Hematopoietic multipotent progenitor cell treated with erythropoietin and hydrocortisone succinate and interleukin-3 and kit ligand, for 15 days (in vitro differentiated cells): ENCODE results near the gene STX8.

Source experiments
- DNase-seq: peaks from one replicate; pipeline ENCODE4 v3.0.0-alpha.2; 2015; ENCODE audit warnings: low spot score

The STX8 gene

GRCh38 chr17:9554715-9555114, 20.9 kb downstream of the STX8 start:
- DNase-seq, result peak; percentile 45

DNA sequence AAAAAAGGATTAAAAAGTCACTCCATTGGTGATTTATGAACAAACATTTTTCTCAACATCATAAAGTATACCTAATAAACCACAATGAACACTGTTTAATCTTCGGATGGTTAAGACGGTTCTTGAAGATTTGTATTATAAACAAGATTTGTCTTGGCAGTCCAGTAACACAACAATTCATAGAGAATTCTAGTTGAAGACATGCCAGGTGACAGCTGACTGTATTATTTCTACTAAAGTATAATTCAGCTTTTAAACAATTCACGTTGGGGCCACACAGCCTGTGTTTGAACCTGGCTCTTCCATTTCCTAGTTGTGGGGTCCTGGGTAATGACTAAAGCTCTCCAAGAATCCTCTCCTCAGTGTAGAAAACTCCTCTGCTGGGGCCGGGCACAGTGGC, 22.0 kb downstream of the STX8 start:
- no peak for DNase-seq

DNA sequence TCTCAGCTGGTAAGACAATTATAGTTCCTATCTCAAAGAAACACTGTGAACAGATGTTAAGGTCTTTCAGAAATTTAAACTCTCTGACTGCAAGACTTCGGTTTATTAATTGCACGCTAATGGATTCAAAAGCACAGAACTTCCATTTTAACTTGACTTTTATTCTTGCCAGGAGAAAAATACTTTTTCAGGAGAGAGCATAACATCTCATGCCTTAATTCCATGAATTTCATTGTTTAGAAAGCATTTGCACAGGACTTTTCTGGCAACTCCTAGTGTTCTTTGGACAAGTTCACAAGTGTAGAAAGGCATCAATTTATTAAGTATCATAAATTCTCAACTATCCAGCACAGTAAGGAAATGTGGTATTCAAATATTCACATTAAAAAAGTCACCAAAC, 22.4 kb downstream of the STX8 start:
- DNase-seq, result no peak

DNA sequence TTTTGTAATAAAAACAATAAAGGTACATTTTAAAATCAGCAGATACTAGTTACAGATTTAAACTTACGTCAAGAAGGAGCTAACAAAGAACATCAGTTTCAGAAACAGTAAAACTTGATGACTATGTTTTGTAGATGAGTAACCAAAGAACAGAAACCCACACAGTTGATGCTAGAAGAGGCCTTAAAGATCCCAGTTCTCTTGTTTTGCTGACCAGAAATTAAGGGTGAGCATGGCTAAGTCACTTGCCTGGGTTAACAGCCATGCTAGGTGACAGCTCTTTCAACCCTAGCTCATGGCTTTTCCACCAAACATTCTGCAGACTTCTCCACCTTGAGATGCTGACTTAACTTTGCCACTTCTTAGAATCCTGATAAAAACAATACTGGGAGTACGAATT, 26.4 kb downstream of the STX8 start:
- no peak for DNase-seq

DNA sequence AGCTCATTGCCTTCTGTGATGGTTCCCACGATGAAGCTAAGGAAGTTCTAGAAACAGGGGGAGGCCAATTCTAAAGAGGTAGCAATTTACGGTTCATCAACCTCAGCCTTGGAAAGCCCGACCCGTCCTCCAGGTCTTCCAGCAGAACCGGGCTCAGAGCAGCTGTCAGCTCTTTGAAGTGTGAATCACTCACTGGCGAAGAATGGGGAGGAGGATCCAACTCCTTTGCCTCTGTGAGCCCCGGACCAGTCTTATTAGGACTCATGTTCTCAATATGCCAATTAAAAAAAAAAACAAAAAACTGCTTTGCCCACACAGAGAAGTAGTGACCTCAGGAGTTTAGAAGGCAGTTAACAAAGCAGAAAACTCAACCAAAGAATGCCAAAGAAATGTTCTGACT, 31.4 kb downstream of the STX8 start:
- DNase-seq, result no peak

GRCh38 chr17:9541718-9542117, 33.9 kb downstream of the STX8 start:
- DNase-seq, result no peak

- DNase-seq, result no peak
Observed at GRCh38 chr17:9538626-9539025, 37.0 kb downstream of the STX8 start.

DNA sequence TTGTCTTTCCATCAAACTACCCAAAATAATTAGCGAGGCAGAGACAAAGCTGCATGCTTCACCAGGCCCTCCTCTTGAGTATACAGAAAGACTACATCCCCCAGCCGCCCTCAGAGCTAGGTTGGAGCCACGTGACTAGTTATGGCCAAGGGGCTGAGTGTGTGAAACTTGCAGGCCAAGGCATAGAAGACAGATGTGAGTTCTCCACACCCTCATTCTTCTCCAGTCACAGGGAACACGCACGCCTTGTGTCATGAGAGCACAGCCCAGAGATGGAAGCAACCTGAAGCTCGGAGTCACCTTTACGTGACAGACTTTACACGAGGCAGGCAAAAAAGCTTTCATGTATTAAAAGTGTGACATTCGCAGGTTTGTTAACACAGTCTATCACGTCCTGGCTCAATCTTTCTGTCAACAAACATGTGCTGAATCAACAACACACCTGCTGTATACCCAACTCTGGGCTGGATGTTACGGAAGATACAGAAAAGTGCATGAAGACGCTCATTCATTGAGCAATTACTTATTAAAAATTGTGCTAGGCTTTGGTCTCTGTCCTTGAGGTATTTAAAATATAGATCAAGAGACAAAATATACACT, 38.3 kb downstream of the STX8 start:
- no peak for DNase-seq

GRCh38 chr17:9536061-9536460, 39.6 kb downstream of the STX8 start:
- DNase-seq, result no peak

DNA sequence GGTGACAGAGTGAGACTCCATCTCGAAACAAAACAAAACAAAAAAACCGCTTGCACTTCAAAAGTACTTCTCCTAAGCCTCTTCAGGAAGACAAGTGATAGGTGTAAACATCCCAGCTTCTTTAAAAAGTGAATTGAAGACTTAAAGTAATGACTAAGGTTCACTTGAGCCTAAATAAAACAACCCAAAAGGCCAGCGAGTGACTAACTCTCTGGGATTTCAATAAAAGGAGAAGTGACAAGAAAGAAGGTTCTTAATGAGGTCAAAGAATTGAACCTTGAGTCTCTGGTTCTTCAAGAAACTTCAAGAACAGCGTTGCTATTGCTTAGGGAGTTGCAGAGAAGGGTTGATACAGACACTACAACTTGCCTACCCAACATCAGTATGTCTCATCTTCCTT, 42.2 kb downstream of the STX8 start:
- no peak for DNase-seq

- DNase-seq, result no peak
Observed at GRCh38 chr17:9532715-9533114, 42.9 kb downstream of the STX8 start.

GRCh38 chr17:9531034-9531433, 44.6 kb downstream of the STX8 start:
- DNase-seq, result no peak

DNA sequence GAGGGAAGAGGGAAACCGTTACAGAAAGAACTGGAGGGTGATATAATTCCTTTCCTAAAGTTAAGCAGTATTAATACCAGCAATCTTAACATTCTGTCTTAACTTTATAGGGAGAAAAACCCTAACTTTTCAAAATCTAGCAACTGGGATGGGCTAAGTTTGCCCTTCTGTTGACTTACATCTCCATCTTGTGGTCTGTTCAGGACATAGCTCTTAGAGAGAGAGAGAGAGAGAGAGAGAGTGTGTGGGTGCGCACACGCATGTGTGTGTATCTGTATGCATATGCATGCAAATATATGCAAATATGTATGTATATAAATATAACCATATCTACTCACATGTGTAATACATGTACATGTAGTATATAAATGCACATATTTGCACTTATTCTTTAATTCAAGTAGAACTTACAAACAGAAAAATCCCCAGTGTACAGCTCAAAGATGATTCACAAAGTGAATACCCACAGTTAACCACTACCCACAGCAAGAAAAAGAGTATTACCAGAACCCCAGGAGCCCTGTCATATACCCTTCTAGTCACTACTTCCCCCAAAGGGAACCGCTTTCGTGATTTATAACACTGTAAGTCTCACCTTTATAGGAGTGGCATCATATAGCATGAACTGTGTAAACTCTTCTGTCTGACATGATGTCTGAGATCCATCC, 46.5 kb downstream of the STX8 start:
- DNase-seq, result no peak

DNA sequence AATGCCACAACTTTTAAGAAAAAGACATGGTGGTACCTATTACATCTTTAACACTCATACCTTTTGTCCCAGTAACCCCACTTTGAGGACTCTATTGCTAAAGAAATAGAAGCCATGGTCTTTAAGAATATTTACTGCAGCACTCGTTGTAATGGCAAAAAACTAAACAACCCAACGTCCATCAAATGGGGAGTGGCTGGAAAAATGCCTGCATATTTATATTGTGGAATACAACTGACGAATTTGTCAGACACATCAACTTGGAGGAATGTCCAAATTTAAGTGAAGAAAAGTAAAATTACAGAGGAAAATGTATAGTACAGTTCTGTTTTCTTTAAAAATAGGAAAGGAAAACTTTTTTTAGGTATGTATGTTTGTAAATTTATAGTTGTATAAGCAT, 47.8 kb downstream of the STX8 start:
- no peak for DNase-seq

DNA sequence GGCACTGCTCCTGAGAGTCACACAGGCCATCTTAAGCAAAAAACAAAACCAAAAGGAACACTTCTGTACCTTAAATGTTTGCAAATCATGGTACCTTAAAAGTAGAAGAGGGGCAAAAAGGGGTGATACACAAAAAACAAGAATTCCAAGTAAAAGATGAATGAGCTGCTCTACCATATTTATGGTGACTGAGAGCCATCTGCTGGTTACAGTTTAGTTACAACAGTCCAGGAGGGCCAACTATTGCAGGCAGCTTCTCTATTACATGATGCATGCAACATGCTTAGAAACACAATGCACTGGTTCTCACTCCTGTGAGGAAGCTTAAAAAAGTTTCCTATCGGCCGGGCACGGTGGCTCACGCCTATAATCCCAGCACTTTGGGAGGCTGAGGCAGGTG, 53.5 kb downstream of the STX8 start:
- DNase-seq, result no peak

GRCh38 chr17:9521062-9521461, 54.6 kb downstream of the STX8 start:
- DNase-seq, result no peak

DNA sequence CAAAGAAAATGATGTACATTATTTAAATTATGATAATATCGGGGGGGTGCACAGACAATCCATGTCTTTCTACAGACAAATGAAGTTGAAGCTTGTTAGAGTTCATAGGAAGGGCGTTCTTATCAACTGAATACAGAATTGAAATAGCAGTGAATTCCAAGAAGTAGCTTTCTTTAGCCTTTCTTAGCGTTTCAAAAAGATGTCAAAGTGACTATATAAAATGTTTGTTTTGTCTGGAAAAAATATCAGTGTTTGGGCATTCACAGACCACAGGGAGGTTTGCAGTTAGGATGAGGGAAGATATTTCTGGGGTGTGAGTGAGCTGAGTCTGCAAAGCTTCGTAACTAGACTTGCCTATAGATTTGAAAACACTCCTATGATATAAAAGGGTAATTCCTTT, 55.0 kb downstream of the STX8 start:
- DNase-seq, result no peak

DNA sequence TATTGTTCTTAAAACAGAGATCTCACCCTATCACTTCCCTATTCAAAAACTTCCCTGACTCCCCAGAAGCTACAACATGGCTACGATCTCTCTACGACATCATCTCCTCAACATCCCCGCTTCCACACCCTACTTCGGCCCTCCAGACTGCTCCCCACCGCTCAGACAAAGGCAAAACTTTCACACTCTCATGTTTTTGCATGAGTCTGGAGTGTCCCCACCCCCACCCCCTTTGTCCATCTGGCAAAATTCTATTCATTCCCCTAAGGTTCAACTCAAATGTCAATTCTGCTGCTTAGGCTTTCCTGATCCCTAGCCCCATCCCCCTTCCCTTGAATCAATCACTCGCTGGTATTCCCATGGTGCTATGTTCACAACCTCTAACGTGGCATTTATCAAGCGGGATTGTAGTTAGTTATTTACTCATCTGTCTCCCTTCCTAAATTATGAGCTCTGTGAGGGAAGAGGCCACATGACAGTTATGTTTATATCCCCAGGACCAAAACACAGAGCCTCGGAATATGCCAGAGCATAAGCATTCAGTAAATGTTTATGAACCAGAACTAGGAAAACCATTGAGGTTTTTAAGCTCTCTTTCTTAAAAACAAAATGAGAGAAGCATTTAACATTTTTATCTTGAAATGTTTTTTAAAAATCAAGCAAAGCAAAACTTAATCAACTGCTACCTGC, 55.9 kb downstream of the STX8 start:
- no peak for DNase-seq

DNA sequence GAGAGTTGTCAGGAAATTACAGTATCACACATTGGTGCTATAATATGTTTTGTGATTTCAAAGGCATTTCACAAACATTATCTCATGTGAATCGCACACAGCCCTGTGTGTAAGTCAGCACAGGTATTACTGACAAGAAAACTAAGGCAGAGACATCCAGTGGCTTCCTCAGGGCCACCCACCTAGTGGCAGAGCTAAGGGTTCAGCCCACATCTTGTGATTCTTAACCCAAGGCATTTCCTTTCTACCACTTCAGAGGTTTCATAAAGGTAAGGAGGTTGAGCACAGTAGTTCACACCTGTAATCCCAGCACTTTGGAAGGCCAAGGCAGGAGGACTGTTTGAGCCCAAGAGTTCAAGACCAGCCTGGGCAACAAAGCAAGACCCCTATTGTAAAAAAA, 58.2 kb downstream of the STX8 start:
- DNase-seq, result no peak

- no peak for DNase-seq
Observed at GRCh38 chr17:9513266-9513665, 62.4 kb downstream of the STX8 start.

DNA sequence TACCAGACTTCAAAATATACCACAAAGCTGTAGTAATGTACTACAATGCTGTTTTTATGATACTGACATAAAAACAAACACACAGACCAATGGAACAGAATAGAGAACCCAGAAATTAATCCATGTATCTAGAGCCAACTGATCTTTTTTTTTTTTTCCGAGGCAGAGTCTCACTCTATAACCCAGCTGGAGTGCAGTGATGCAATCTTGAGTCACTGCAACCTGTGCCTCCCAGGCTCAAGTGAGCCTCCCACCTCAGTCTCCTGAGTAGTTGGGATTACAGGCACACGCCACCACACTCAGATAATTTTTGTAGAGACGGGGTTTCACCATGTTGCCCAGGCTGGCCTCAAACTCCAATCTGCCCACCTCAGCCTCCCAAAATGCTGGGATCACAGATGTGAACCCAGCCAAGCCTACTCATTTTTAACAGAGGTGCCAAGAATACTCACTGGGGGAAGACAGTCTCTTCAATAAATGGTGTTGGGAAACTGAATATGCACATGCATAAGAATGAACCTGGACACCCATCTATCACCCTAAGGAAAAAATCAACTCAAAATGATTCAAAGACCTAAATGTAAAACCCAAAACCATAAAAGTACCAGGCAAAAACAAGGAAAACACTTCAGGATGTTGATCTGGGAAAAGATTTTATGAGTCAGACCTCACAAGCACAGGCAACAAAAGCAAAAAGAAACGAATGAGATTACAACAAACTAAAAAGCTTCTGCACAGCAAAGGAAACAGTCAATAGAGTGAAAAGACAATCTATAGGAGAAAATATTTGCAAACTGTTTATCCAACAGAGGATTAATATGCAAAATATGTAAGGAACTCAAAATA, 63.1 kb downstream of the STX8 start:
- DNase-seq, result no peak

GRCh38 chr17:9509236-9509816, 66.3 kb downstream of the STX8 start:
- DNase-seq, result no peak
